ENCODE measurements around the gene CDH10.

DNA sequence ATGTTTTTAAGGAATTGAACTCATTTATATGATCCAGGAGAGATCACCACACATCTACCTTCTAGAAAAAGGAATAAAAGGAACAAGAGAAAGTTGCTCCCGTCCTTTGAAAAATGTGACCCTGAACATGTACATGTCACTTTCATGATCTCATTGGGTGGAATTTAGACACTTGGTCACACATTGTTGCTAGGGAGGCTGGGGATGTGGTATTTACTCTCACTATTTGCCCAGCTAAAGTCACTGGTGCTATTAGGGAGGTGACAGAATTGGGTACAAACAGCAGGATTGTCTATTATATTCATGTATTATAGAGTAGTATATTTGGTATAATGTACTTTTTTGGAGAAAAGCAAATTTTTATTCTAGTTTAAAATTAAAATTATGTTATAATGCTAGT lies 2.1 kb upstream of the CDH10 start:
- TF ChIP-seq CTCF (IDR thresholded peaks at IDR 0.05) = no peak
- no peak for TF ChIP-seq POLR2A (IDR thresholded peaks at IDR 0.05)
